ENCODE results near the gene OR14A16.

GRCh38 chr1:247769603-247770002 is 54.3 kb downstream of the OR14A16 start:
- no peak for TF ChIP-seq TAF1 (IDR thresholded peaks at IDR 0.05; ENCODE audit: low read depth)
- TF ChIP-seq EP300 (IDR thresholded peaks at IDR 0.05; ENCODE audit: borderline replicate concordance) = no peak
- no peak for TF ChIP-seq RAD21 (IDR thresholded peaks at IDR 0.05; ENCODE audit: low read depth)
- TF ChIP-seq CEBPB (IDR thresholded peaks at IDR 0.05) = no peak
- no peak for TF ChIP-seq USF1 (IDR thresholded peaks at IDR 0.05)
- no peak for TF ChIP-seq EGR1 (IDR thresholded peaks at IDR 0.05)
- no peak for TF ChIP-seq CREB1 (IDR thresholded peaks at IDR 0.05; ENCODE audit: low read depth)
- no peak for TF ChIP-seq YY1 (IDR thresholded peaks at IDR 0.05; ENCODE audit: low read depth)
- no peak for TF ChIP-seq FOXM1 (IDR thresholded peaks at IDR 0.05; ENCODE audit: borderline replicate concordance, low read depth)
- TF ChIP-seq NFIC (IDR thresholded peaks at IDR 0.05) = no peak
